ENCODE results near the gene E2F1.
"Not testable (repeated sequence)": the region's sequence is repeated elsewhere in the genome, so short reads cannot be mapped to it uniquely, and the experiment has no call there.

GRCh38 chr20:33646959-33647602 is 39.1 kb downstream of the E2F1 start:
- TF ChIP-seq, protein P1, sequence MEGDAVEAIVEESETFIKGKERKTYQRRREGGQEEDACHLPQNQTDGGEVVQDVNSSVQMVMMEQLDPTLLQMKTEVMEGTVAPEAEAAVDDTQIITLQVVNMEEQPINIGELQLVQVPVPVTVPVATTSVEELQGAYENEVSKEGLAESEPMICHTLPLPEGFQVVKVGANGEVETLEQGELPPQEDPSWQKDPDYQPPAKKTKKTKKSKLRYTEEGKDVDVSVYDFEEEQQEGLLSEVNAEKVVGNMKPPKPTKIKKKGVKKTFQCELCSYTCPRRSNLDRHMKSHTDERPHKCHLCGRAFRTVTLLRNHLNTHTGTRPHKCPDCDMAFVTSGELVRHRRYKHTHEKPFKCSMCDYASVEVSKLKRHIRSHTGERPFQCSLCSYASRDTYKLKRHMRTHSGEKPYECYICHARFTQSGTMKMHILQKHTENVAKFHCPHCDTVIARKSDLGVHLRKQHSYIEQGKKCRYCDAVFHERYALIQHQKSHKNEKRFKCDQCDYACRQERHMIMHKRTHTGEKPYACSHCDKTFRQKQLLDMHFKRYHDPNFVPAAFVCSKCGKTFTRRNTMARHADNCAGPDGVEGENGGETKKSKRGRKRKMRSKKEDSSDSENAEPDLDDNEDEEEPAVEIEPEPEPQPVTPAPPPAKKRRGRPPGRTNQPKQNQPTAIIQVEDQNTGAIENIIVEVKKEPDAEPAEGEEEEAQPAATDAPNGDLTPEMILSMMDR (IDR thresholded peaks at IDR 0.05; ENCODE audit: low read depth, low read length): not testable (repeated sequence)
- not testable (repeated sequence) for TF ChIP-seq POLR2A (IDR thresholded peaks at IDR 0.05; ENCODE audit: extremely low read depth, insufficient read length); MYC (IDR thresholded peaks at IDR 0.05; ENCODE audit: low read depth, low read length); MAX (IDR thresholded peaks at IDR 0.05; ENCODE audit: low read depth, low read length)

Measured in NB4 (cell line).